Neural crest cell (in vitro differentiated cells): ENCODE data around the gene SMOC2. TPM values are rescaled to one million over a fixed set of nuclear protein-coding genes. Genes with fewer than 3 reads are reported as not detected.

ENCODE experiments used
- DNase-seq: peaks from one replicate; pipeline ENCODE4 v3.0.0; 2021; ENCODE audit warnings: low read depth, mixed read lengths, low spot score
- H3K27ac Mint-ChIP-seq: one replicate; pipeline ENCODE4 v1.8.0; 2021; ENCODE audit warnings: mild to moderate bottlenecking, mixed read lengths; ENCODE audit not compliant: unreplicated experiment
- H3K27me3 Mint-ChIP-seq: 2 replicates; pipeline ENCODE4 v1.8.0; 2021; ENCODE audit warnings: low read depth, mild to moderate bottlenecking, mixed read lengths
- H3K36me3 Mint-ChIP-seq: 2 replicates; pipeline ENCODE4 v1.8.0; 2021; ENCODE audit warnings: low read depth, mild to moderate bottlenecking, mixed read lengths
- H3K4me1 Mint-ChIP-seq: 2 replicates; pipeline ENCODE4 v1.8.0; 2021; ENCODE audit warnings: mixed read lengths
- H3K4me3 Mint-ChIP-seq: one replicate; pipeline ENCODE4 v1.8.0; 2021; ENCODE audit warnings: mild to moderate bottlenecking, mixed read lengths
- H3K9me3 Mint-ChIP-seq: 2 replicates; pipeline ENCODE4 v1.8.0; 2021; ENCODE audit warnings: mixed read lengths
- CTCF ChIP-seq: fragments of 200-600 bp; sonication (generic); conservative IDR thresholded peaks from 2 replicates; pipeline ENCODE4 v1.5.0; 2021; ENCODE audit warnings: antibody characterized with exemption, mild to moderate bottlenecking
- total RNA-seq: library from RNA; stranded (reverse); gene quantifications from 2 replicates; pipeline ENCODE4 v1.2.1, GENCODE V29; 2021

Gene SMOC2
- total RNA-seq, 1 donor from 2014 or later = 0.23 TPM

DNA sequence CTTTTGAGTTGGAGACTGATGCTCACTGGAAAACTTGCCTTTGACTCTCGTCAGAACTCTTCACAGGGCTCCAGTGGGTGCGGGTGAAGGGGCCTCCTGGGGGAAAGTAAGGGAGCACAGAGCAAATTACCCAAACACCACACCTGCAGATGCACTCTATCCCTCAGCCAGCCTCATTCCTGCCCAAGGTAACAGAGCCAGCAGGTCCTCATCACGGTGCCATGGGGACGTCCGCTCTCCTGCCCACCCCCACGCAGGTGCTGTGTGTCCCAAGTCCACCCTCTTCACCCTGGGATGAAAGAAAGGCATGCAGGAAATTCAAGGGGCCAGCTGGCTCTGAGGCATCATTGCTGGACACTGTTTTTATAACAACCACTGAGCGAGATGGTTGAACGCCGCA is 269.0 kb downstream of the SMOC2 start:
- Mint-ChIP-seq H3K4me3 (no peak overlapping the region), H3K27ac (no peak overlapping the region), H3K4me1 (no peaks in the 10 kb centered on the region), H3K36me3 (no peaks in the 10 kb centered on the region), H3K9me3 (peaks cover 3% of the 10 kb centered on the region), H3K27me3 (no peaks in the 10 kb centered on the region)
- no peak for TF ChIP-seq CTCF
- no peak for DNase-seq

DNA sequence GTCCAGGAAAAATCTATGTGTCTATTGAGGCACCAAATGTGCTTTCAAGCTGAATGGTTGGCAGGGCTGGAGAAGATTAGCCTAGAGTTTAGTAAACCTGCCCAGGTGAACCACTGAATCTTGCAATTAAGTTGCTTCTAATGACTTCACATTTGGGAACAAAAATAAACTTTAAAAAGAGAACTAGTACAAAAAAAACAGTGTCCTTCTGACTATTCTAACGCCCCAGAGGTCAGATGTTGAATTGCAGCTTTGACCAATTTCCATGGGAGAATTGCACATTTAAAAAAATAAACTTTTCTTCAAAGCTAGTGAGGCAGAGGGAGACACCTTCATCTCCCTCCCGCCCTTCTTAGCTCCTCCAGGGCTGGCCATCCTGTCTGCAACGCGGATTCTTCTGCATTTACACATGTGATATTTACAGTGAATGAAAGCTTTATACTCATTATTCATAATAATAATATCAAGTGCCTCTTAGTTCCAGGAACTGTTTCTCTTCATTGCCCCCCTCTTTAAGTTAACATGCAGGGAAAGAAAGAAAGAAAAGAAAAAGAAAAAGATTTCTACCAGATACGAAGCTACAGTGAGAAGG is 270.2 kb downstream of the SMOC2 start:
- no peak overlapping the region for H3K4me3 Mint-ChIP-seq
- H3K36me3 Mint-ChIP-seq = no peaks in the 10 kb centered on the region
- DNase-seq = no peak
- no peak overlapping the region for H3K27ac Mint-ChIP-seq
- no peaks in the 10 kb centered on the region for H3K4me1 Mint-ChIP-seq
- TF ChIP-seq CTCF = peak; percentile 63
- no peaks in the 10 kb centered on the region for H3K27me3 Mint-ChIP-seq
- peaks cover 3% of the 10 kb centered on the region for H3K9me3 Mint-ChIP-seq

GRCh38 chr6:168711666-168712300 is 270.8 kb downstream of the SMOC2 start:
- no peak overlapping the region for H3K4me3 Mint-ChIP-seq
- no peaks in the 10 kb centered on the region for H3K36me3 Mint-ChIP-seq
- no peak overlapping the region for H3K27ac Mint-ChIP-seq
- H3K4me1 Mint-ChIP-seq = no peaks in the 10 kb centered on the region
- no peaks in the 10 kb centered on the region for H3K27me3 Mint-ChIP-seq
- no peak for DNase-seq
- H3K9me3 Mint-ChIP-seq = peaks cover 3% of the 10 kb centered on the region
- no peak for TF ChIP-seq CTCF

GRCh38 chr6:168712993-168713392 is 272.0 kb downstream of the SMOC2 start:
- Mint-ChIP-seq H3K36me3 (no peaks in the 10 kb centered on the region), H3K4me1 (no peaks in the 10 kb centered on the region), H3K27ac (peak overlapping the region; percentile 84), H3K27me3 (no peaks in the 10 kb centered on the region), H3K4me3 (no peak overlapping the region), H3K9me3 (peaks cover 3% of the 10 kb centered on the region)
- DNase-seq = no peak
- no peak for TF ChIP-seq CTCF

DNA sequence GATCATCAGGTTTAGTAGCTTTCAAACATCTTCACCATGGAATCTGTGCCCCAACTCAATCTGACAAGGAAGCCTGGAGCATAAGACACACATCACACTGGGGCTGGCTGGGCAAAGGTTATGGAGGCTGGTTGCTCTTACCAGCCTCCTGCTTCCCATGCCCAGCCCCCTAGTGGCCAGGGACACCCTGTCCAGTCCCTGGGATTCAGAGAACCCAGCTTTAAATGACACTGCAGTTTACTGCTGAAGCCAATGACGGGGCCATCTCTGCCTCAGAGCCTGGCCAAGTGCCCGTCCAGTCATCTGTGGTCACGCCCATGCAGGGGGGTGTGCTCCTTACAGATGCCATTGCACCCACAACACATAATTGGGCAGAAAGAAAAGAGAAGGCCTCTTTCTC is 272.9 kb downstream of the SMOC2 start:
- peak; percentile 7 for DNase-seq
- Mint-ChIP-seq H3K9me3 (peaks cover 3% of the 10 kb centered on the region), H3K4me3 (no peak overlapping the region), H3K4me1 (no peaks in the 10 kb centered on the region), H3K36me3 (no peaks in the 10 kb centered on the region), H3K27ac (no peak overlapping the region), H3K27me3 (no peaks in the 10 kb centered on the region)
- TF ChIP-seq CTCF = peak; percentile 58
